Measurements from ENCODE around the gene NSMCE1. TPM values are rescaled to one million over a fixed set of nuclear protein-coding genes. Genes with fewer than 3 reads are reported as not detected.

The NSMCE1 gene
- total RNA-seq, 1 experiment from 2014 or later: 19.3 TPM

DNA sequence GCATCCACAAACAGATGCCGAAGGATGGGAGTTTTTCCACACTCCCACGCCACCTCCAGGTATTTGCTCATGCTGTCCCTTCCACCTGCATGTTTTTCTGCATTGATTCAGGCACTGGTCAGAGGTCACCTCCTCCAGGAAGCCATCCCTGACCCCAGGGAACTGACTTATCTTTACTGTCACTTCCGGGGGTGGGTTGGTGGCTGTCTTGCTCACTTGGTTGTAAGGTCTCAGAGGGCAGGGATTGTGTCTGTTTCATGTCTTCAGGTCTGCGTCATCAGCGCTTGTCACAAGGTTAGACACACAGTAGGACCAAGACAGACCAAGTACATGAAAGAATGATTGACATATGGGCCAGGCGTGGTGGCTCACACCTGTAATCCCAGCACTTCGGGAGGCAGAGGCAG, 43.3 kb upstream of the NSMCE1 start:
- H4K8ac ChIP-seq (replicated peaks; ENCODE audit: insufficient read length, low read depth, low read length): no peak overlapping the region
- H3K4me2 ChIP-seq (ENCODE audit: insufficient read depth, insufficient read length, low read length): no peak overlapping the region
- no peak overlapping the region for H2BK12ac ChIP-seq (ENCODE audit: insufficient read length, low read depth, low read length)
- no peak overlapping the region for H2BK5ac ChIP-seq (ENCODE audit: insufficient read length, low read length)
- no peaks in the 10 kb centered on the region for H3K9me3 ChIP-seq (ENCODE audit: control insufficient read depth, low read depth, low read length)
- H3K23ac ChIP-seq (ENCODE audit: insufficient read length, low read depth, low read length): no peak overlapping the region
- no peak overlapping the region for H2BK15ac ChIP-seq (ENCODE audit: low read depth, low read length)
- H3K79me2 ChIP-seq (ENCODE audit: insufficient read depth, low read length): no peaks in the 10 kb centered on the region
- H3K14ac ChIP-seq (ENCODE audit: insufficient read depth, low read length): no peak overlapping the region
- Mint-ChIP-seq H3K4me1 (peaks cover 7 to 14% of the 10 kb centered on the region in 2 experiments), H3K4me3 (peak overlapping the region in 1 of 2 experiments; percentile 44; a peak in 1 of 5 replicates), H3K27ac (peak overlapping the region in 1 of 3 experiments; percentile 73; a peak in 1 of 7 replicates), H3K9me3 (no peaks in the 10 kb centered on the region; a peak in 1 of 5 replicates), H3K27me3 (ENCODE audit: low read depth) (peaks cover 28% of the 10 kb centered on the region), H3K36me3 (ENCODE audit: insufficient read depth in 1 of 3, low read depth in 3 of 3) (no peaks in the 10 kb centered on the region)
- H2AK5ac ChIP-seq (ENCODE audit: insufficient read length, low read length): no peak overlapping the region
- no peak for DNase-seq
- H3K79me1 ChIP-seq (ENCODE audit: insufficient read depth, low read depth, low read length, poor library complexity, severe bottlenecking): no peaks in the 10 kb centered on the region
- TF ChIP-seq, protein P1, sequence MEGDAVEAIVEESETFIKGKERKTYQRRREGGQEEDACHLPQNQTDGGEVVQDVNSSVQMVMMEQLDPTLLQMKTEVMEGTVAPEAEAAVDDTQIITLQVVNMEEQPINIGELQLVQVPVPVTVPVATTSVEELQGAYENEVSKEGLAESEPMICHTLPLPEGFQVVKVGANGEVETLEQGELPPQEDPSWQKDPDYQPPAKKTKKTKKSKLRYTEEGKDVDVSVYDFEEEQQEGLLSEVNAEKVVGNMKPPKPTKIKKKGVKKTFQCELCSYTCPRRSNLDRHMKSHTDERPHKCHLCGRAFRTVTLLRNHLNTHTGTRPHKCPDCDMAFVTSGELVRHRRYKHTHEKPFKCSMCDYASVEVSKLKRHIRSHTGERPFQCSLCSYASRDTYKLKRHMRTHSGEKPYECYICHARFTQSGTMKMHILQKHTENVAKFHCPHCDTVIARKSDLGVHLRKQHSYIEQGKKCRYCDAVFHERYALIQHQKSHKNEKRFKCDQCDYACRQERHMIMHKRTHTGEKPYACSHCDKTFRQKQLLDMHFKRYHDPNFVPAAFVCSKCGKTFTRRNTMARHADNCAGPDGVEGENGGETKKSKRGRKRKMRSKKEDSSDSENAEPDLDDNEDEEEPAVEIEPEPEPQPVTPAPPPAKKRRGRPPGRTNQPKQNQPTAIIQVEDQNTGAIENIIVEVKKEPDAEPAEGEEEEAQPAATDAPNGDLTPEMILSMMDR (conservative IDR thresholded peaks at IDR 0.05): no peak
- H4K5ac ChIP-seq (ENCODE audit: insufficient read length, low read depth, low read length): no peak overlapping the region
- no peak overlapping the region for H4K91ac ChIP-seq (ENCODE audit: insufficient read length, low read depth, low read length)
- H3K9ac ChIP-seq (ENCODE audit: extremely low read depth, insufficient read length, low read length): no peak overlapping the region
- no peaks in the 10 kb centered on the region for H4K20me1 ChIP-seq (ENCODE audit: control insufficient read depth, insufficient read depth, insufficient read length)
- H3K27ac ChIP-seq (ENCODE audit: insufficient read length, low read depth, low read length): no peak overlapping the region
- no peaks in the 10 kb centered on the region; the same call in 1 of the 2 replicates for H3K4me1 ChIP-seq (ENCODE audit: insufficient read depth, low read length)
- H3K23me2 ChIP-seq (ENCODE audit: insufficient read length, low read depth, low read length, poor library complexity, severe bottlenecking): peaks cover 10% of the 10 kb centered on the region
- no CpG with 5 or more reads among the region's 7 CpGs for WGBS (ENCODE audit: extremely low coverage, insufficient read length, low lambda C conversion rate)
- H3K4ac ChIP-seq (ENCODE audit: low read depth, low read length): no peak overlapping the region
- H2BK20ac ChIP-seq (ENCODE audit: low read depth, low read length, poor library complexity, severe bottlenecking): no peak overlapping the region
- H3K56ac ChIP-seq (ENCODE audit: insufficient read length, low read depth, low read length): no peak overlapping the region
- no peak overlapping the region for H2BK120ac ChIP-seq (ENCODE audit: low read depth, low read length, poor library complexity, severe bottlenecking)
- H3T11ph ChIP-seq (ENCODE audit: low read length): no peak overlapping the region
- H3K18ac ChIP-seq (ENCODE audit: insufficient read length, low read depth, low read length): no peak overlapping the region
- no peaks in the 10 kb centered on the region for H3K27me3 ChIP-seq (ENCODE audit: insufficient read depth, low read length)
- H2AFZ ChIP-seq (ENCODE audit: low read length): no peak overlapping the region

All from H9 (cell line).